Measurements from ENCODE around the gene PLXNC1.

The PLXNC1 gene

GRCh38 chr12:94133964-94134795 lies 14.2 kb upstream of the PLXNC1 start:
- DNase-seq (ENCODE audit: low read depth, low spot score), result no peak

GRCh38 chr12:94135896-94136295 lies 12.5 kb upstream of the PLXNC1 start:
- no peak for DNase-seq (ENCODE audit: low read depth, low spot score)

- no peak for DNase-seq (ENCODE audit: low read depth, low spot score)
Measured at GRCh38 chr12:94139816-94140215, 8.6 kb upstream of the PLXNC1 start.

- peak; percentile 27 for DNase-seq (ENCODE audit: low read depth, low spot score)
Measured at GRCh38 chr12:94140556-94140955, 7.8 kb upstream of the PLXNC1 start.

DNA sequence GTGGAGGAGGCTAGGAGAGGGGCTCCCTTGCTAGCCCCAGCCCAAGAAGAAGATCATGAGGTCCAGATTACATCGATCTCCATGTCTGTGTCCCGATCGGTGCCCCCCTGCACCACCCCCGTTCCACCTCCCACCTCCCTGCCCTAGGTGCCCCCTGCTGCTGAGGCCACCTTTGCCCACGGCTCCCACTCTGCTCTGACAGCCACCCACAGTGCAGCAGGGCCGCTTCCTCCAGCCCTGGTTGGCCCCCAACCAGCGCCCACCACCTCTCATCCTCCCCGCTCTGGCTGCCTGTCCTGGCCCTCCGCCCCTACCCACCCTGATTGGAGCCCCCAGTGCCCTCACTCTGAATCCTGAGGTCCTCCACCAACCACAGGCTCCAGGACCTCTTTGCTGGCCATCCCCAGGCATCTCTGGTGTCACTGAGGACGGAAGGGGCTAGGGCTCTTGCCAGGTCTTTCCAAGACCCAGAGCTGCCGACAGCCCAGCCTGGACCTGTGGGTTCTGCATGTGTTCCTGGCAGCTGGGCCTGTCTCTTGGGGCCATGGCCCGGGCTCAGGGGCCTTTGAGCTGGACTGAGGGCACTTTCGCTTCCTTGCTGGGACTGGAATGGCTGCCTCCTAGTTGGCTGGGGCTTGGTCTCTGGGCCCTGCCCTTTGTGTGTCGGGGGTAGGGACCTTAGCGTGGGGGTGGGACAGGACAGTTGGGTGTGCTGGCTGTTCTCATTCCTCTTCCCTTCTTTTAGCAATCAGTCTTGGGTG lies 7.2 kb upstream of the PLXNC1 start:
- DNase-seq (ENCODE audit: low read depth, low spot score), result no peak

GRCh38 chr12:94141892-94142291 lies 6.5 kb upstream of the PLXNC1 start:
- no peak for DNase-seq (ENCODE audit: low read depth, low spot score)

DNA sequence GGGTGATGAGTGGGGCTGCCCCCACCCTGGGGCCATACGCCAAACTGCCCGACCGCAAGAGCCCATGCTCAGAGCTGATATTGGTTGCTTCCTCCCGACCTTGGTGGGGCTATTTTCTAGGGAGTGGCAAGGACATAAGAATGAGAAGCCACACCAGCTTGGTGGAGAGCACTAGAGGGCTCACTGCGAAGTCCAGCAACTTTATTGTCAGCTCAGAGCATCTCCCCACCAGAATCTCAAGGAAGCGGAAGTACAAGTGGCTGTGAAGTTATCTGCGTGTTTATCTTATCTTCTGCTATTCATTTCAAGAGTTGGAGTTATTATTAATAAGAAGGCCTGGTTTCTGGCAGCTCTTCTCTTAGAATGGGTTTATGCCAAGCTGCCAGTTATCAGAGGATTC lies 4.9 kb upstream of the PLXNC1 start:
- no peak for DNase-seq (ENCODE audit: low read depth, low spot score)

DNA sequence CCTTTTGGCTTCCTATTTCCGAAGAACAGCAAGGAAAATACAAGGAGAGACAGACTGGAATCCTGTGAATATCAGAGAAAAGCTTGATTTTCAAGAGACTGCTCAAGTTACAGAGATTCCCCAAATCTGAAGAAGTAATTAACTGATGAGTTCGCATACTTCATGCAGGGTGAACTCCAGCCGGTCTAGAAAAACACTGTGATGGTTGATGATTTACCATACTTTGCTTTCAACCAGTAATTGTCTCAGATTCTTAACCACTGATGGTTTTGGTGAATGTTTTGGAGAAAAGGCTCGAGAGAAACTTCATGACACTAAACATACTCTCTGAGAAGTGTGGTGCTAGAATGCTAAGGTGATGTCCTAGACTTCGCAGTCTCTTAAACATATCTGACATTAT lies 4.4 kb upstream of the PLXNC1 start:
- no peak for DNase-seq (ENCODE audit: low read depth, low spot score)

GRCh38 chr12:94144781-94145180 lies 3.6 kb upstream of the PLXNC1 start:
- DNase-seq (ENCODE audit: low read depth, low spot score), result no peak

DNA sequence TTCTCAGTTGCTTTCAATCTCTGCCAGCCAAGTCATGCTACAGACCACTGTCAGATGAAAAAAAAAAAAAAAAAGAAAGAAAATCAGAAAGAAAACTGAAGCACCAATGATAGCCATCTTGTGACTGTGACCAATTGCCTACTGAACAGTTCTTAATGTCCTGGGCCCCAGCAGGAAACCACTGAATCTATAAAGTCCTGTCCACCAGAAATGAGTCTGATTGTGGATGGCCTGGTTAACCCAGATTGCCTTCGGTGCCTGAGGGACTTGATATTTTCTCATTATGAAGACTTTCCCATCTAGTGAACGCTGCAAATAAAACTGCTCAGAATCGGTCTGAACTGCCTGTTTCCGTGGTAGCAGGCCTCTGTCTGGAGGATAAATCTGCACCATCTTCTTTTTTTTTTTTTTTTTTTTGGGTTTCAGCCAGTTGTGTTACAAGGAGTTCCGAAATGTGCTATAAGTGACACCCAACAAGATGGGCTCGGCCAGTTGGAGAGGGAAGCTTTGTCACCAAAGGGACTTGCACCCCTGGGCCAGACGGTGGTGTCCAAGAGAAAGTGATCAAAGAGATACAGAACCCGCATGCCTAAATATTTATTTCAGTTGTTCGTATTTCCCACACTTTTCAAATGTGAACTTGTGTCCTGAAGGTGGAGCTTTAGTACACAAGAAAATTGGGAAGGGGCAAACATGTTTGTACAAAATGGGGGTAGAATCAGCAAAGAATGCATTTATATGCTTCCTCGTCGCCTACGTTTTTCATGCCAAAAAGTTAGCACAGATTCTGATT lies 3.0 kb upstream of the PLXNC1 start:
- DNase-seq (ENCODE audit: low read depth, low spot score), result no peak

GRCh38 chr12:94146166-94146936 lies 2.0 kb upstream of the PLXNC1 start:
- no peak for DNase-seq (ENCODE audit: low read depth, low spot score)

DNA sequence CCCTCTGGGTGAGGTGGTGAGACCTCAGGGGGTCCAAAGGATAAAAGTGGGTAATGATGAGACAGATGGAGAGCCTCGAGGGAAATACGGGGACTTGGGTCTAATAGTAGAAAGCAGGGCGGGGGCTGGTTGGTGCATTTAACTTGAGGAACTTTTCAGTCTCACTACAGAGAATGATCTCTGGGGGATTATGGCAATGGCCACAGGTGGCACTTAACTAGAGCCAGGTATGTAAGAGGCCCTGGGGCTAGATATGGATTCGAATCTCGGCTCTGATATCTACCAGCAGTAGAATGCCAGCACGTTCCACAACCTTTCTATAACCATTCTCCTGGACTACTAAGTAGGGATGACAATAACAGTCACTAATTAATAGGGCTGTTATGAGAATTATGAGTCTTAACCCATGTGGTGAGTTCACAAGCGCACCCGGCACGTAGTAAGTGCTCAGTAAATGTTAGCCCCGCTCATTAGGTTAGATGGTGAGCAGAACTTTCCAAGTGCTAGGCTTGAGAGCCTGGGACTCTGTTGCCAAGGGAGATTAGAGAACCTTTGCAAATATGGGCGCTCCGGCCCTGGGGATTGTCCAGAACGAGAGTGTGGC lies 888 bp upstream of the PLXNC1 start:
- no peak for DNase-seq (ENCODE audit: low read depth, low spot score)

- DNase-seq (ENCODE audit: low read depth, low spot score), result no peak
Measured at GRCh38 chr12:94148739-94149118, 352 bp downstream of the PLXNC1 start.

GRCh38 chr12:94149119-94149780 lies 873 bp downstream of the PLXNC1 start:
- DNase-seq (ENCODE audit: low read depth, low spot score), result no peak

DNA sequence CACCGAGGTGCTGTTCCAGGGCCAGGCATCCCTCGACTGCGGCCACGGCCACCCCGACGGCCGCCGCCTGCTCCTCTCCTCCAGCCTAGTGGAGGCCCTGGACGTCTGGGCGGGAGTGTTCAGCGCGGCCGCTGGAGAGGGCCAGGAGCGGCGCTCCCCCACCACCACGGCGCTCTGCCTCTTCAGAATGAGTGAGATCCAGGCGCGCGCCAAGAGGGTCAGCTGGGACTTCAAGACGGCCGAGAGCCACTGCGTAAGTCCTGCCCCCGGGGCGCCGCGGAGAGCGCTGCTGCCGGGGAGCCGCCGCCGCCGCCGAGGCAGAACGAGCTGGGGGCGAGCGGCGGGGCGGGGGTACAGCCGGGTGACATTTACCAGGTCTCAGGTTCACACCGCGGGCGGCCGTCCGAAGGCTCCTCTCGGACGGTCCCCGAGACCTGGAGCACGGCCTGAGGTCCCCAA lies 1.4 kb downstream of the PLXNC1 start:
- no peak for DNase-seq (ENCODE audit: low read depth, low spot score)

GRCh38 chr12:94150240-94151121 lies 2.1 kb downstream of the PLXNC1 start:
- no peak for DNase-seq (ENCODE audit: low read depth, low spot score)

DNA sequence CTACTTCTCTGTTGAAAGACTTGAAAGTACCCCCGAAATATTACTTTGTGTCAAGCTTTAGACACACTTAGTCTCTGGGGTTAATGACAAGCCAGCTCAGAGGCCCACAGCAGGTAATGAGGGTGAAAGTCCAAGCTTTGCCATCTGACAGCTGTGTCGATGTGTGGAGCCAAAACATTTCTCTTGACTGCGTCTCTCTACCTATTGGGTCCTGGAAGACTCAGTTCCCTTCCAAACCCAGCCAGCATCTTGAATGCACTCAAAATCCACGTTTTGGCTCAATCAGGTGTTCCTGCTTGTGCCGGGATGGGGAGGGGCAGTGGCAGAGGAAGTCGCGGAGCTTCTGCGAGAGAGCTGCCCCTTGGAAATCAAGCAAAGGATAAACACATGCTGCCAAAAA lies 3.2 kb downstream of the PLXNC1 start:
- DNase-seq (ENCODE audit: low read depth, low spot score), result no peak

DNA sequence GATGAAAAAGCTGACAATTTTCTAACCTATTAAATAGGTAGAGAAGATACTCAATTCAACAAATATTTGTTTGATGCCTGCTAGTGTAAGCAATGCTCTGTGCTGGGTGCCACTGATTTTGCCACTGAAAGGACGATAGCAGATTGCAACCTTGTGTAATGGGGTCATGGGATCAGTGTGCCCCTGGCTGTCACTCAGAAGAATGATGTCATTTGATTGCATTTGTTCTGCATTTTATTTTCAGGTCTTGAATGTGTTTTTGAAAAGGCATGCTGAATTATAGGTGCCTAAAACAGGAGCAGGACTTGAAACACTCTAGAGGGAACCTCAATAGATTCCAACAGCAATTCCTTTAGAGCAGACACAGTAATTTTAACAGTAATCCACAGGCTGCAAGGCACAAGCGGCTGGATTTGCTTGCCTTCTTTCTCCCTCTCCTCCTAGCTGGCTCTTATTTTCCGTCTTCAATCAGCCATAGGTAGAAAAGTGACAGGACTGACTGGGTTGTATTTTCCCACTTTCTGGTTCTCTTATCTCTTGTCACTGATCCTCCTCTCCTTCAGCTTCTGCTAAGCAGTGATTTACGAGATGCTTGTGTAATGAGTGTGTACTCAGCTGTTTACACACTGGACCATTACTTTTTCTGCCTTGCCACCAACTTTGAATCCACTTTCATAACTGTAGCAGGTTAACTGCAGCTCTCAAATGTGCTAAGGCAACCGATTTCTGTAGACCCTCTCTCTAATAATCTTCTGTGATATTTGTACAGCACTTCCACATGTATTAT lies 4.1 kb downstream of the PLXNC1 start:
- DNase-seq (ENCODE audit: low read depth, low spot score), result no peak

DNA sequence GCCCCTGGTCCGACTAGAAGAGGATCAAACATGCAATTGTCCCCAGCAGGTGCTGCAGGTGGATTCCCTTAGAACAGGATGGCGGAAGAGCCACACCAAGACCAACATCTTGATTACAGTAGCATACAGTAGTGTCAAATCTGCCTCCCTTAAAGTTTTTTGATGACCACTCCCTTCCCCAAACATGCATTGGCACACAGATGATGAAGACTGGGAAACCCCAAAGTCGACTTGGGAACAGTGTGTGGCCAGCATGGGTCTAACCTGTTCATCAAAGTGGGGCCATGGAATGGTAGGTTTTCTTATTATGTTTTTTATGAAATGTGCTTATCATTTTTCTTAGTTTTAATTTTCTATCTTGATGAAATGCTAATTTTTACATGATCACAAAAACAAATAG lies 8.8 kb downstream of the PLXNC1 start:
- DNase-seq (ENCODE audit: low read depth, low spot score), result no peak

All from activated naive CD8-positive, alpha-beta T cell treated with anti-CD3 and anti-CD28 coated beads, Interleukin-2, amount 50 U/mL, for 16 hours (primary cell).